Nephron (organoid): ENCODE data around the gene PRDX3.

Source experiments
- H3K27ac Mint-ChIP-seq, 3 experiments: 2 replicates each; pipeline ENCODE4 v1.8.0; 2020; ENCODE audit warnings: mixed read lengths in 3 of 3, mild to moderate bottlenecking in 2 of 3, moderate library complexity in 1 of 3
- H3K27me3 Mint-ChIP-seq: 2 replicates; pipeline ENCODE4 v1.8.0; 2021; ENCODE audit warnings: low read depth, mild to moderate bottlenecking, moderate library complexity, mixed read lengths
- H3K36me3 Mint-ChIP-seq: 2 replicates; pipeline ENCODE4 v1.8.0; 2020; ENCODE audit warnings: low read depth, mixed read lengths
- H3K4me1 Mint-ChIP-seq: 2 replicates; pipeline ENCODE4 v1.8.0; 2020; ENCODE audit warnings: mixed read lengths
- H3K4me3 Mint-ChIP-seq, 3 experiments: 2 replicates each; pipeline ENCODE4 v1.8.0; 2020; ENCODE audit warnings: mild to moderate bottlenecking in 3 of 3, mixed read lengths in 3 of 3, moderate library complexity in 2 of 3
- H3K9me3 Mint-ChIP-seq: 2 replicates; pipeline ENCODE4 v1.8.0; 2020; ENCODE audit warnings: mixed read lengths
- TF ChIP-seq, protein P1 (sequence below), 3 experiments: fragments of 200-600 bp; sonication (generic); IDR thresholded peaks; one replicate each; pipeline ENCODE4 v1.5.0; 2021; ENCODE audit warnings: antibody characterized with exemption in 3 of 3; ENCODE audit not compliant: unreplicated experiment in 3 of 3

Gene PRDX3

DNA sequence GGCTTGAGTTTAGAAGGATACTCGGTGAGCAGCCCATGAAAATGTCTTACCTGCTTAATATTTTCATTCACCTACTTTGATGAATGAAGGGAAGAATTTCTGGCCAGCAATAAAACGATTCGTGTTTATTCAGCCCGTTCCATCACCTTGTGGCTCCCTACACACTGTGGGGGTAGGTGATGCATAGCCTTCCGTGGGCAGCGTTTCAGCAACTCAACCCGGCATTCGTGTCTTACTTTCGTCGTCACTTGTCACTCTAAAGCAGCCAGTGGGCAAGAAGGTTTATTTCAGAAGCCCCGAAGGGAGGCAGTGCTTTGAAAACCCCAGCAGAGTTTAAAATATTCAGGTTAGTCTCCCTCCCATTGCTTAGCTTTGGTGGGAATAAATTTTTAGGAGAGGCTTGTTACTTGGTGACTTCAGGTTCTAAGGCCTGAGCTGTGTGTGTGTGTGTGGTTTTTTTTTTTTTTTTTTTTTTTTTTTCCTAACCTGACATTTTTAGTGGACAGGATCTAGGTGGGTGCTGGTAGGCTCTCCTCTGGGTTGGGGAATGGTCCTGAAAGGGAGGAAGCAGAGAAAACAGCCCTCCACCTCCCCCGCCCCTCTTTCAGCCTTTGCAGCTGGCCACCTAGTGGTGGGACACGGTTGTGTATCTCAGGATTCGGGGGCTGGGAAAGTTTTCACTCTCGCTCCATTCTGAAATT lies 30.6 kb upstream of the PRDX3 start:
- Mint-ChIP-seq H3K9me3 (no peaks in the 10 kb centered on the region), H3K4me3 (peak overlapping the region; percentile 92 to 97 (median 93)), H3K27me3 (peaks cover 4% of the 10 kb centered on the region), H3K36me3 (no peaks in the 10 kb centered on the region), H3K27ac (peak overlapping the region; percentile 48 to 82 (median 76)), H3K4me1 (peaks cover 50% of the 10 kb centered on the region)
- TF ChIP-seq, protein P1, sequence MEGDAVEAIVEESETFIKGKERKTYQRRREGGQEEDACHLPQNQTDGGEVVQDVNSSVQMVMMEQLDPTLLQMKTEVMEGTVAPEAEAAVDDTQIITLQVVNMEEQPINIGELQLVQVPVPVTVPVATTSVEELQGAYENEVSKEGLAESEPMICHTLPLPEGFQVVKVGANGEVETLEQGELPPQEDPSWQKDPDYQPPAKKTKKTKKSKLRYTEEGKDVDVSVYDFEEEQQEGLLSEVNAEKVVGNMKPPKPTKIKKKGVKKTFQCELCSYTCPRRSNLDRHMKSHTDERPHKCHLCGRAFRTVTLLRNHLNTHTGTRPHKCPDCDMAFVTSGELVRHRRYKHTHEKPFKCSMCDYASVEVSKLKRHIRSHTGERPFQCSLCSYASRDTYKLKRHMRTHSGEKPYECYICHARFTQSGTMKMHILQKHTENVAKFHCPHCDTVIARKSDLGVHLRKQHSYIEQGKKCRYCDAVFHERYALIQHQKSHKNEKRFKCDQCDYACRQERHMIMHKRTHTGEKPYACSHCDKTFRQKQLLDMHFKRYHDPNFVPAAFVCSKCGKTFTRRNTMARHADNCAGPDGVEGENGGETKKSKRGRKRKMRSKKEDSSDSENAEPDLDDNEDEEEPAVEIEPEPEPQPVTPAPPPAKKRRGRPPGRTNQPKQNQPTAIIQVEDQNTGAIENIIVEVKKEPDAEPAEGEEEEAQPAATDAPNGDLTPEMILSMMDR (IDR thresholded peaks at IDR 0.05; ENCODE audit: unreplicated experiment in 3 of 3): peak; percentile 75 to 80 (median 76)

DNA sequence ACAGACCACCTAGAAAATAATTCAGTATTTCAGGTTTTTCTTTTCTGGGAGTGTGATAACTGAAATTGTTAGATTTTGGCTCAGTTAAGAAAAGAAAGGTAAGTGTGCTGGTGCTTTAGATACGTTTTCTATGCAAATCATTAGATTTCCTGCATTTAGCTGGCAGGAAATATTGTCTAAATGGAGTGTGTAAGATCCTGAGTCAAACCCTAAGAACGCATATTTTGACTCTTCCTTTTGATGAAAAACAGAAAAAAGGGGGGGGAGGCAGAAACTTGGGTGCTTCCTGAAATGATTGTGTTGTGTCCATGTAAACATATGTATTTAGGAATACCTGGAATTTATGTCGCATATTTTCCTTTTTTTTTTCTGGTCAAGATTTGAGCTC lies 29.9 kb upstream of the PRDX3 start:
- Mint-ChIP-seq H3K9me3 (no peaks in the 10 kb centered on the region), H3K4me1 (peaks cover 50% of the 10 kb centered on the region), H3K27me3 (peaks cover 8% of the 10 kb centered on the region), H3K27ac (peak overlapping the region; percentile 48 to 83 (median 82)), H3K4me3 (peak overlapping the region; percentile 92 to 97 (median 93)), H3K36me3 (no peaks in the 10 kb centered on the region)
- TF ChIP-seq, protein P1 (IDR thresholded peaks at IDR 0.05; ENCODE audit: unreplicated experiment in 3 of 3): no peak

DNA sequence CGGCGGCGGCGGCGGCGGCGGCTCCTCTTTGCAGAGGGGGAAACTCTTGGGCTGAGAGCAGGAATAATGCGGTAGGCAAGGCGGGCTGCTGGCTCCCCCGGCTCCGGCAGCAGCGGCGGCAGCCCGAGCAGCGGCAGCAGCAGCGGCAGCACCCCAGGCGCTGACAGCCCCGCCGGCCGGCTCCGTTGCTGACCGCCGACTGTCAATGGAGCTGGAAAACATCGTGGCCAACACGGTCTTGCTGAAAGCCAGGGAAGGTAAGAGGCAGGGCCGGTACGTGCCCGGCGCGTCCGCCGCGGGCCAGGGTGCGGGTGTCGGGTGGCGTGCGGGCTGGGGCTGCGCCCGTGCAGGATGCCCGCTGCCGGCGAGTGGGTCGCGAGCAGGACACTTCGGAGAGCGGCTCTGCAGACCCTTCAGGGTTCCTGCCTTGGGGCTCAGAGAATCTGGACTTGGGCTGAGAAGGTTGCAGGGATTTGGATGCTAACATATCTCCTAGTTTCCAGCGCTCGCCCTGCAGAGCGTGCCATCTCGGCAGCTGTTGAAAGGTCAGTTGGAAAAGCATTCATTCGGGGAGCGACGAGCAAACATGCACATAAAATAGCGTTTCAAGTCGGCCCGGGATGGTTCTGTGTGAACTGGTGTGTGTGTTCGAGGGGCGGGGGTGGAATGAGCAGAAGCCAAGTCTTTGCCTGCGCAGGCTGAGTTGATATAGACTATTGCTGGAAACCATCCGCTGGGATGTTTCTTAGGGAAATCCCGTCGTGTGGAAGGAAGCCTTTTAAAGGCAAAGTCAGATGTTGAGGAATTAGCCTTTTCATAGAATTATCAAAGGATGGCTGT lies 29.3 kb upstream of the PRDX3 start:
- Mint-ChIP-seq H3K36me3 (no peaks in the 10 kb centered on the region), H3K27me3 (peaks cover 13% of the 10 kb centered on the region), H3K4me1 (peaks cover 53% of the 10 kb centered on the region), H3K4me3 (peak overlapping the region; percentile 92 to 97 (median 93)), H3K9me3 (no peaks in the 10 kb centered on the region), H3K27ac (peak overlapping the region; percentile 48 to 83 (median 82))
- TF ChIP-seq, protein P1 (IDR thresholded peaks at IDR 0.05; ENCODE audit: unreplicated experiment in 3 of 3): no peak

DNA sequence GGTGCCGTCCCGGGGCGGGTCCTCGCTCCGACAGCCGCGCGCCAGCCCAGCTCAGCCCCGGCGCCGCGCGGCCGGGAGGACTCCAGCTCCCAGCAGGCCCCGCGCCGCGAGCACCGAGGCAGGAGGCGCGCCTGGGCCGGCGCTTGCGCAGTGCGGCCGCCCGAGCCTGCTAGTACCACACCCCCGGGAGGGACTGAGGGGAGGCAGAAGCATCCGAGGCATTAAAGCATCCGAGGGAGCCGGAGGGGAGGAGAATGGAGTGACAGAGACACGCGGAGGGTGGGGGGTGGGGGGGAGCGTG lies 28.7 kb upstream of the PRDX3 start, which contains the start of gene GRK5:
Gene GRK5 (plus strand): TSS at position 206 of the 301 bp plus-strand sequence. CDS start 347 bp downstream, outside the sequence.
- Mint-ChIP-seq H3K27ac (peak within 1 kb of the TSS; percentile 93 to 94 (median 94)), H3K4me3 (peak within 1 kb of the TSS; percentile 93 to 97 (median 95)), H3K36me3 (no peaks in the 10 kb centered on the region), H3K9me3 (no peaks in the 10 kb centered on the region), H3K27me3 (peaks cover 14% of the 10 kb centered on the region), H3K4me1 (peaks cover 54% of the 10 kb centered on the region)
- TF ChIP-seq, protein P1 (IDR thresholded peaks at IDR 0.05; ENCODE audit: unreplicated experiment in 3 of 3): no peak

DNA sequence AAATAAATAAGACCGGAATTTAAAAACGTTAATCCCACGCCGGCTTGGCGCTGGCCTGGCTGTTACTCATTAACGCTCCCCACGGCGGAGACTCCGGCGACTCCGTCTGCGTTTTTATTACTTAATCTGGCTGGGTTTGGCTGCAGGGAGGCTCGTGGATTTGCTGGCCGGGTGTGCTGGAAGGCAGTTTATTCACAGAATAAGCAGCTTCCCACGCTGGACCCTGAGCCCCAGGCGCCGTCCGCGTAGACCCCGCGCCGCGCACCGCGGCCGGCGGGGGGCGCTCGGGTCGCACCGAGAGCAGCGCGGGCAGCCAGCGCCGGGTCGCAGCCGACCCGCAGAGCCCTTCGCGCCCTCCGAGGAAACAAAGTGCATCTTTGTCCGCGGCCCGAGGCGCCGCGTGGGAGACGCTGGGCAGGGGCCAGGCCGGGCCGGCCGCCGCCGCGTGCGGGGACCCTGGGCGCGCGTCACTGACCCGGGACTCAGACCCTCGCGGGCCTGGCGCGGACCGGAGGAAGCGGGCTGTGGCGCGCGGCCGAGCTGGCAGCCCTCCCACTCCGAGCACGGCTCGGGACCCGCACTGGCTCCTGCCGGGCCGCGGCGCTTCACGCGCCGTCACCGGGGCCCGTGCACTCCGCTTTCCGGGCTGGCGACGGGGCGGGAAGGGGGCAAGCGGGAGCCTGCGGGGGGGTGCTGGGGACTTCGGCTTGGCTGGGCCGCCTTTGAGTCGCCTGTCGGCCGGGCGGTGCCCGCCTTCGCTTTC lies 28.2 kb upstream of the PRDX3 start:
- TF ChIP-seq, protein P1 (IDR thresholded peaks at IDR 0.05; ENCODE audit: unreplicated experiment in 3 of 3): peak; percentile 78 to 91 (median 84)
- H3K4me3 Mint-ChIP-seq: peak overlapping the region; percentile 91 to 95 (median 92)
- H3K27me3 Mint-ChIP-seq: peaks cover 14% of the 10 kb centered on the region
- H3K9me3 Mint-ChIP-seq: no peaks in the 10 kb centered on the region
- peaks cover 48% of the 10 kb centered on the region for H3K4me1 Mint-ChIP-seq
- H3K27ac Mint-ChIP-seq: peak overlapping the region; percentile 93 to 94 (median 94)
- no peaks in the 10 kb centered on the region for H3K36me3 Mint-ChIP-seq
